Keratinocyte (primary cell): Measurements from ENCODE around the gene SNX15.

Experiments used
- EZH2 ChIP-seq: IDR thresholded peaks from one replicate; pipeline ENCODE4 v1.6.1; 2012; ENCODE audit warnings: inconsistent platforms, mild to moderate bottlenecking, low read length, moderate library complexity
- TF ChIP-seq, protein P1 (sequence below), 3 experiments: IDR thresholded peaks in 1 of 3; conservative IDR thresholded peaks in 1 of 3; optimal IDR thresholded peaks in 1 of 3; 2 replicates in 2 of 3; 3 replicates in 1 of 3; pipeline versions ENCODE3 to v1.5.1; 2011; ENCODE audit warnings: low read length in 3 of 3, mild to moderate bottlenecking in 3 of 3, moderate library complexity in 2 of 3, control low read depth in 1 of 3, inconsistent platforms in 1 of 3; ENCODE audit not compliant: insufficient read depth in 2 of 3; ENCODE audit errors: extremely low read depth in 1 of 3

DNA sequence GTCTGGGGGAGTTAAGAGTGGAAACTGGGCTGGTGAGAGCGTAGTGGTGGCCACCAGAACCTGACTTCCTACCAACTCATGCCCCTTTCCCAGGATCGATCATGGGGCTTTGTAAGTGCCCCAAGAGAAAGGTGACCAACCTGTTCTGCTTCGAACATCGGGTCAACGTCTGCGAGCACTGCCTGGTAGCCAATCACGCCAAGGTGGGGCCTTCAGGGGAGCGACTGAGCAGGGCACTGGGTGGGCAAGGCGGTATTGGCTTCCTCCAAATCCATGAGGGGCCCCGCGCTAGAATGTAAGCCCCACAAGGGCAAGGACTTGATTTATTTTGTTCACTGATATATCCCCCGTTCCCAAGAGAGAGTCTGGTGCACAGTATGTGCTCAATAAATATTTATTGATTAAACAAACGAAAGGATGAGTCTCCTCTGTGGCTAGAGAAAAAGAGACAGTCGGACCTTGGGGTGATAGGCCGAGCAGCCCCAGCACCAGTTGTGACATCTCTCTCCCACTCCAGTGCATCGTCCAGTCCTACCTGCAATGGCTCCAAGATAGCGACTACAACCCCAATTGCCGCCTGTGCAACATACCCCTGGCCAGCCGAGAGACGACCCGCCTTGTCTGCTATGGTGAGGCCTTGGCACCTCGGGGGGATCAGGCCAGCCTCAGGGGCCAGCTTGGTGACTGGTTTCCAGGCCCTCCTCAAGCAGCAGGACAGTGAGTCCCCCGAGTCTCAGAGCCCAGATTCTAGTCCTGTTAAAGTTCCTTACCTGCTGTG, 57.5 kb downstream of the SNX15 start:
- TF ChIP-seq, protein P1, sequence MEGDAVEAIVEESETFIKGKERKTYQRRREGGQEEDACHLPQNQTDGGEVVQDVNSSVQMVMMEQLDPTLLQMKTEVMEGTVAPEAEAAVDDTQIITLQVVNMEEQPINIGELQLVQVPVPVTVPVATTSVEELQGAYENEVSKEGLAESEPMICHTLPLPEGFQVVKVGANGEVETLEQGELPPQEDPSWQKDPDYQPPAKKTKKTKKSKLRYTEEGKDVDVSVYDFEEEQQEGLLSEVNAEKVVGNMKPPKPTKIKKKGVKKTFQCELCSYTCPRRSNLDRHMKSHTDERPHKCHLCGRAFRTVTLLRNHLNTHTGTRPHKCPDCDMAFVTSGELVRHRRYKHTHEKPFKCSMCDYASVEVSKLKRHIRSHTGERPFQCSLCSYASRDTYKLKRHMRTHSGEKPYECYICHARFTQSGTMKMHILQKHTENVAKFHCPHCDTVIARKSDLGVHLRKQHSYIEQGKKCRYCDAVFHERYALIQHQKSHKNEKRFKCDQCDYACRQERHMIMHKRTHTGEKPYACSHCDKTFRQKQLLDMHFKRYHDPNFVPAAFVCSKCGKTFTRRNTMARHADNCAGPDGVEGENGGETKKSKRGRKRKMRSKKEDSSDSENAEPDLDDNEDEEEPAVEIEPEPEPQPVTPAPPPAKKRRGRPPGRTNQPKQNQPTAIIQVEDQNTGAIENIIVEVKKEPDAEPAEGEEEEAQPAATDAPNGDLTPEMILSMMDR (optimal IDR thresholded peaks at IDR 0.05 in 1 of 3, IDR thresholded peaks at IDR 0.05 in 1 of 3, conservative IDR thresholded peaks at IDR 0.05 in 1 of 3; ENCODE audit: extremely low read depth in 1 of 3, insufficient read depth in 2 of 3, low read length in 3 of 3): no peak
- TF ChIP-seq EZH2: no peak
